LNCaP clone FGC (cell line): Measurements from ENCODE around the gene PRUNE2.
"Not testable (repeated sequence)": the region's sequence is repeated elsewhere in the genome, so short reads cannot be mapped to it uniquely, and the experiment has no call there.

ENCODE experiments used
- DNase-seq: peaks from one replicate; pipeline ENCODE4 v3.0.0-alpha.2; 2011; ENCODE audit warnings: low read depth
- H3K4me3 ChIP-seq: 2 replicates; pipeline ENCODE4 v1.5.1; 2011; ENCODE audit warnings: mild to moderate bottlenecking, low read depth, low read length, control low read depth
- CTCF ChIP-seq: IDR thresholded peaks from 2 replicates; pipeline ENCODE4 v1.5.1; 2012; ENCODE audit warnings: mild to moderate bottlenecking; ENCODE audit not compliant: control insufficient read depth, insufficient read depth; ENCODE audit errors: extremely low read depth

PRUNE2 gene

GRCh38 chr9:76873821-76874220, 32.1 kb downstream of the PRUNE2 start:
- no peak for TF ChIP-seq CTCF
- no peak overlapping the region for H3K4me3 ChIP-seq
- no peak for DNase-seq

GRCh38 chr9:76873056-76873792, 32.7 kb downstream of the PRUNE2 start:
- H3K4me3 ChIP-seq, result no peak overlapping the region
- no peak for TF ChIP-seq CTCF
- DNase-seq, result no peak

GRCh38 chr9:76868897-76869296, 37.0 kb downstream of the PRUNE2 start:
- no peak for DNase-seq
- H3K4me3 ChIP-seq, result no peak overlapping the region
- no peak for TF ChIP-seq CTCF

- no peak for DNase-seq
- TF ChIP-seq CTCF, result no peak
- no peak overlapping the region for H3K4me3 ChIP-seq
These were observed 39.2 kb downstream of the PRUNE2 start for GRCh38 chr9:76866689-76867088.

- no peak for TF ChIP-seq CTCF
- no peak for DNase-seq
- no peak overlapping the region for H3K4me3 ChIP-seq
These were observed 42.1 kb downstream of the PRUNE2 start for GRCh38 chr9:76863832-76864231.

GRCh38 chr9:76859860-76860259, 46.1 kb downstream of the PRUNE2 start:
- no peak for DNase-seq
- no peak for TF ChIP-seq CTCF
- no peak overlapping the region for H3K4me3 ChIP-seq

GRCh38 chr9:76858248-76858647, 47.7 kb downstream of the PRUNE2 start:
- not testable (repeated sequence) for DNase-seq, H3K4me3 ChIP-seq

GRCh38 chr9:76856016-76856415, 49.9 kb downstream of the PRUNE2 start:
- no peak overlapping the region for H3K4me3 ChIP-seq
- no peak for DNase-seq
- no peak for TF ChIP-seq CTCF
